ENCODE results near the gene COMT. TPM values are rescaled to one million over a fixed set of nuclear protein-coding genes. Genes with fewer than 3 reads are reported as not detected.

Gene COMT
- total and polyA plus RNA-seq, 9 of the 15 experiments (the other 6 are each of a cell fraction or from before 2014, with no cell fraction given), result 12.5 to 351 (median 155) TPM

- TF ChIP-seq HMGN3 (IDR thresholded peaks at IDR 0.05; ENCODE audit: borderline replicate concordance, extremely low read depth, insufficient read length, low read depth, low read length), result peak; percentile 97
- peak in 1 of 2 experiments; percentile 81; a peak in 3 of 4 replicates for TF ChIP-seq MNT (conservative IDR thresholded peaks at IDR 0.05)
- TF ChIP-seq VEZF1 (CRISPR knock-in tag; IDR thresholded peaks at IDR 0.05), result peak; percentile 87
- TF ChIP-seq ZNF212 (CRISPR knock-in tag; IDR thresholded peaks at IDR 0.05), result no peak
- no peak for TF ChIP-seq ZBTB17 (CRISPR knock-in tag; IDR thresholded peaks at IDR 0.05)
- no peak for TF ChIP-seq SIRT6 (IDR thresholded peaks at IDR 0.05; ENCODE audit: low read depth, low read length)
- no peak; the same call in 1 of the 2 replicates for TF ChIP-seq SMARCA4 (IDR thresholded peaks at IDR 0.05)
- TF ChIP-seq ZBTB2 (IDR thresholded peaks at IDR 0.05), result peak; percentile 57
- no peak for TF ChIP-seq ETS2 (tag; IDR thresholded peaks at IDR 0.05; ENCODE audit: borderline replicate concordance, poor library complexity, severe bottlenecking)
- no peak for TF ChIP-seq ZNF253 (CRISPR knock-in tag; conservative IDR thresholded peaks at IDR 0.05)
- peak; percentile 72 for TF ChIP-seq RBFOX2 (IDR thresholded peaks at IDR 0.05; ENCODE audit: low read depth, low read length)
- TF ChIP-seq MTA1 (IDR thresholded peaks at IDR 0.05; ENCODE audit: borderline replicate concordance), result peak; percentile 34; the same call in 1 of the 2 replicates
These were observed 17.5 kb downstream of the COMT start (continued) for GRCh38 chr22:19959043-19959586.
